ENCODE results near the gene L3MBTL4. TPM values are rescaled to one million over a fixed set of nuclear protein-coding genes. Genes with fewer than 3 reads are reported as not detected.

L3MBTL4 gene
- 1 to 10 TPM in 2 of 4 donors, under 1 TPM in 2; 0.20 to 1.3 (median 0.80) TPM for total RNA-seq
- polyA plus RNA-seq = under 1 TPM; 0.04 to 0.22 (median 0.09) TPM
- long read RNA-seq, donor 1 = 0 reads
- long read RNA-seq, donor 2, partial matches to known transcripts = 0 of 1 reads
- long read RNA-seq, donor 2, other reads (novel, unspliced or antisense) = 1 of 1 reads

GRCh38 chr18:6414723-6415417, at the start of gene L3MBTL4:
Gene L3MBTL4 (minus strand): TSS chr18:6414911. CDS start chr18:6311625, 103,286 bp downstream.
- intact Hi-C loops (cut with DNase I) = no loop called here
- H3K36me3 ChIP-seq (ENCODE audit: insufficient read depth in 1 of 2, low read depth in 1 of 2) = no peaks in the 10 kb centered on the region
- peak within 1 kb of the TSS; percentile 74 for H3K4me3 ChIP-seq
- 1 to 2% (median 1%) methylated on average over 23 to 61 of the region's 67 CpGs for WGBS, 3 donors
- DNase-seq (peak; percentile 27 to 51), ATAC-seq (peak in 3 of 4 donors; percentile 28 to 40 (median 40))
- H3K27me3 ChIP-seq (ENCODE audit: insufficient read depth in 3 of 3, low read length in 2 of 3) = peaks cover 0 to 35% (median 0%) of the 10 kb centered on the region in 3 donors
- H3K27ac ChIP-seq = no peak within 1 kb of the TSS
- no peaks in the 10 kb centered on the region for H3K9me3 ChIP-seq
- TF ChIP-seq, protein P1, sequence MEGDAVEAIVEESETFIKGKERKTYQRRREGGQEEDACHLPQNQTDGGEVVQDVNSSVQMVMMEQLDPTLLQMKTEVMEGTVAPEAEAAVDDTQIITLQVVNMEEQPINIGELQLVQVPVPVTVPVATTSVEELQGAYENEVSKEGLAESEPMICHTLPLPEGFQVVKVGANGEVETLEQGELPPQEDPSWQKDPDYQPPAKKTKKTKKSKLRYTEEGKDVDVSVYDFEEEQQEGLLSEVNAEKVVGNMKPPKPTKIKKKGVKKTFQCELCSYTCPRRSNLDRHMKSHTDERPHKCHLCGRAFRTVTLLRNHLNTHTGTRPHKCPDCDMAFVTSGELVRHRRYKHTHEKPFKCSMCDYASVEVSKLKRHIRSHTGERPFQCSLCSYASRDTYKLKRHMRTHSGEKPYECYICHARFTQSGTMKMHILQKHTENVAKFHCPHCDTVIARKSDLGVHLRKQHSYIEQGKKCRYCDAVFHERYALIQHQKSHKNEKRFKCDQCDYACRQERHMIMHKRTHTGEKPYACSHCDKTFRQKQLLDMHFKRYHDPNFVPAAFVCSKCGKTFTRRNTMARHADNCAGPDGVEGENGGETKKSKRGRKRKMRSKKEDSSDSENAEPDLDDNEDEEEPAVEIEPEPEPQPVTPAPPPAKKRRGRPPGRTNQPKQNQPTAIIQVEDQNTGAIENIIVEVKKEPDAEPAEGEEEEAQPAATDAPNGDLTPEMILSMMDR (IDR thresholded peaks at IDR 0.05) = no peak
- H3K4me1 ChIP-seq = no peaks in the 10 kb centered on the region

DNA sequence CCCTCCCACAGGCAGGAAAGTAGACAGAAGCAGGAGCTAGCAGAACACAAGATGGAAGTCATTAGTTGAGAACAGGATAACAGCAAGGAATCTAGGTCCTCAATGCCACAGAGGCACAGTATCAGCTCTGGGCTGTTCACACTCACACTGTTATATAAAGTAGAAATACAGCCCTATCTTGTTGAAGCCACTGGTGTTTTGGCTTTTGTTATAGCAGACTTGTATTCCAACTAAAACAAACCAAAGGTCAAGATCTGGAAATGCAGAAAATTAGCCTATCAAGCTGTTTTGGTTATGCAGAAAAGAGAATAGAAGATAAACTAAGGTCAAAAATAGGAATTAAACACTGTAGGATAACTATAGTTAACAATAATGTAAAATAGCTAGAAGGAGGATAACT, 37.5 kb upstream of the L3MBTL4 start:
- ATAC-seq = no peak
- Histone ChIP-seq H3K4me3 (no peak overlapping the region), H3K9me3 (no peaks in the 10 kb centered on the region), H3K27me3 (ENCODE audit: insufficient read depth in 3 of 3, low read length in 2 of 3) (no peaks in the 10 kb centered on the region), H3K4me1 (no peaks in the 10 kb centered on the region), H3K27ac (no peak overlapping the region), H3K36me3 (ENCODE audit: insufficient read depth in 1 of 2, low read depth in 1 of 2) (no peaks in the 10 kb centered on the region)
- TF ChIP-seq, protein P1 (IDR thresholded peaks at IDR 0.05) = no peak
- no peak for DNase-seq
- intact Hi-C loops (cut with DNase I) = no loop called here

GRCh38 chr18:6449213-6449612, 34.5 kb upstream of the L3MBTL4 start:
- 85 to 91% (median 89%) methylated on average over 4 to 5 of the region's 5 CpGs for WGBS, 3 donors
- no peaks in the 10 kb centered on the region for H3K36me3 ChIP-seq (ENCODE audit: insufficient read depth in 1 of 2, low read depth in 1 of 2)
- DNase-seq = no peak
- ATAC-seq = no peak
- H3K27me3 ChIP-seq (ENCODE audit: insufficient read depth in 3 of 3, low read length in 2 of 3) = no peaks in the 10 kb centered on the region
- no peak overlapping the region for H3K4me3 ChIP-seq
- TF ChIP-seq, protein P1 (IDR thresholded peaks at IDR 0.05) = no peak
- H3K4me1 ChIP-seq = no peaks in the 10 kb centered on the region
- H3K27ac ChIP-seq = no peak overlapping the region
- H3K9me3 ChIP-seq = no peaks in the 10 kb centered on the region
- intact Hi-C loops (cut with DNase I) = no loop called here

DNA sequence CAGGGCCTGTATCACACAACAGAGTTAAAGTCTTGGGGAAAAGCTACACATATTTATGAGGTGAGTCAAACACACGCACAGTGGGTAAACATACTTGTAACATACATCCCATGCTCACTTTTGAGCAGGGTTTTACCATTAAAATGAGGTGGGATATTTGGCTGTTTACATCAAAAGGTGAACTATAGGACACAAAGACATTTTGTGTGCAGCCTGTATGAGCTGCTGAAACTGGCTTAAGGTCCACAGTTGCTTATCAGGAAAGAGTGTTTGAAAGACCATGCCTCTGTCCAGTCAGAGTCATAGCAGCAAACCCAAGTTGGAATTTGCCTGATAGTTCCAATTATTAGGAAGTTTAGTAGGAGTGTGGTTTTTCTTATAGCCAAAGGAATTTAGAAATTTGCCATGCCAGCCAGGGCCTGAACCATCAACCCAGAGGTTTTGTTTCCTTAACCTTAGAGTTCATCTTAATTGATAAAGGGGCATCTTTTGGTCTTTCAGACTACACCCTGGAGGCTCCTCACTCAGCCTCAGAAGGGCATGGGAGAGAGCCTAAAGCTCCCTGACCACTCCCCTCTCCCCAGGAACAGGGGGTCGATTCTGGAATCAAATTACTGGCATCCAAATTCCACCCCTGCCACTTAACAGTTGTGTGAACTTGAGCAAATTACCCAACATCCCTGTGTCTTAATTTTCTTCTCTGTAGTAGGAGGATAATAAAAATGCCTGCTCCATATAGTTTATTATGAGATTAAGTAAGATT, 29.9 kb upstream of the L3MBTL4 start:
- no peak for ATAC-seq
- intact Hi-C loops (cut with DNase I) = no loop called here
- TF ChIP-seq, protein P1 (IDR thresholded peaks at IDR 0.05) = no peak

More for the DNA sequence above, 29.9 kb upstream of the L3MBTL4 start:
- Histone ChIP-seq H3K27ac (no peak overlapping the region), H3K27me3 (ENCODE audit: insufficient read depth in 3 of 3, low read length in 2 of 3) (no peaks in the 10 kb centered on the region), H3K4me1 (no peaks in the 10 kb centered on the region), H3K36me3 (ENCODE audit: insufficient read depth in 1 of 2, low read depth in 1 of 2) (no peaks in the 10 kb centered on the region), H3K9me3 (no peaks in the 10 kb centered on the region), H3K4me3 (no peak overlapping the region)
- 48 to 54% (median 51%) methylated on average over 2 of the region's 2 CpGs for WGBS, 3 donors
- no peak for DNase-seq
